HG03045 (cell line): ENCODE data around the gene OR6S1.
A peak's percentile ranks its signal among the peaks of the same experiment; 100 is the strongest.

Source experiments
- ATAC-seq: cut with Tn5 transposase; IDR thresholded peaks from one replicate; pipeline ENCODE4 v1.9.1; 2021; ENCODE audit warnings: mild to moderate bottlenecking, moderate library complexity; ENCODE audit not compliant: unreplicated experiment

The OR6S1 gene, protein sequence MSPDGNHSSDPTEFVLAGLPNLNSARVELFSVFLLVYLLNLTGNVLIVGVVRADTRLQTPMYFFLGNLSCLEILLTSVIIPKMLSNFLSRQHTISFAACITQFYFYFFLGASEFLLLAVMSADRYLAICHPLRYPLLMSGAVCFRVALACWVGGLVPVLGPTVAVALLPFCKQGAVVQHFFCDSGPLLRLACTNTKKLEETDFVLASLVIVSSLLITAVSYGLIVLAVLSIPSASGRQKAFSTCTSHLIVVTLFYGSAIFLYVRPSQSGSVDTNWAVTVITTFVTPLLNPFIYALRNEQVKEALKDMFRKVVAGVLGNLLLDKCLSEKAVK

DNA sequence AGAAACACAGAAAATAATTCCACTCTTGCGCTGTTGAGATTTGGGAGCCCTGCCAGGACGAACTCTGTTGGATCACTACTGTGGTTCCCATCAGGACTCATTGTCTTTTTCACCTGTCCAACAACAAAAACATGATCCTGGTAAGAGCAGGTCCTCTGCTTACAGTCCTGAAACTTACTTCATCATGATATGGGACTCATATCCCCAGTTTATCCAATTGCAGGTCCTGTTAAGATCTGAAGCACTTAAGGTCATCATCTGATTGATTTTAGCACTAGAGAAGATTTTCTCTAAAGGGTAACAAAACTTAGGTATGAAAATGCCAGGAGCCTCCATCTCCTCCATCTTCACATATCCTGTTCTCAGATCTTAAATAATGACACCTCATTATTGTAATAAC lies at the start of gene OR6S1:
Gene OR6S1 (minus strand): TSS at position 101 of the 400 bp plus-strand sequence. CDS start 0 bp downstream, at position 101.
- ATAC-seq = no peak

DNA sequence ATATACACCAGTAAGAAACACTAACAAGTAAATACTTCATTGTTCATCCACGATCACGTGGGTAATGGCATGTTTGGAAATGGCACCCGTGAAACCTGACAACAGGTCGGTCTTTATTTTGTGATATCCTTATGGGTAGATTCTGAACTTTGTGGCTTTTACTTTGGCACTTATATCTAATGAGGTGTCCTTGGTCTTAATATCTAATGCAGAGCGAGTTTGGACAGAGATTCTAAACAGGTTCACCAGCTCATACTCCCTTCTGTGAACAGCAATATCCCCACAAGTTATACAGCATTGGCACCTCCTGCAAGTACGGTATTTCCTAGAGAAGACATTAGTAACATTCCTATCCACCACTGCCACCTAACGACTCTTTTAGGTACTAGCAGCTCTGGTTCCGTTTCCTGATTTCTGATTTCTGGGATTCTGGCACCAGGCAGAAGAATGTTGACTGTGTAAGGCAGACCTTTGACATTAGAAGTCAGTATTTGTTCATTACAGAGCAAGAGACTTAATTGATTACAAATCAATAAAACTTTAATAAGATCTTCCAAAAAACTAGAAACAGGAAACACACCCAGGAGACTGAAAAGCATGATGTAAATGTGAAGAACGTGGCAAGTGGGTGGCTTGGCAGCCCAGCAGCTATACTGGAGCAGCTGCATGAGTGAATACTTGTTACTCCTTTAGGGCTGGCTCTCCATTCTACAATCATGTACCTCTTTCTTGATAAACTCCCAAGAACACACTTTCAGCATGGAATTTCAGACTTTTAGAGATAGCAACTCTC lies 49.6 kb upstream of the OR6S1 start:
- ATAC-seq = no peak

DNA sequence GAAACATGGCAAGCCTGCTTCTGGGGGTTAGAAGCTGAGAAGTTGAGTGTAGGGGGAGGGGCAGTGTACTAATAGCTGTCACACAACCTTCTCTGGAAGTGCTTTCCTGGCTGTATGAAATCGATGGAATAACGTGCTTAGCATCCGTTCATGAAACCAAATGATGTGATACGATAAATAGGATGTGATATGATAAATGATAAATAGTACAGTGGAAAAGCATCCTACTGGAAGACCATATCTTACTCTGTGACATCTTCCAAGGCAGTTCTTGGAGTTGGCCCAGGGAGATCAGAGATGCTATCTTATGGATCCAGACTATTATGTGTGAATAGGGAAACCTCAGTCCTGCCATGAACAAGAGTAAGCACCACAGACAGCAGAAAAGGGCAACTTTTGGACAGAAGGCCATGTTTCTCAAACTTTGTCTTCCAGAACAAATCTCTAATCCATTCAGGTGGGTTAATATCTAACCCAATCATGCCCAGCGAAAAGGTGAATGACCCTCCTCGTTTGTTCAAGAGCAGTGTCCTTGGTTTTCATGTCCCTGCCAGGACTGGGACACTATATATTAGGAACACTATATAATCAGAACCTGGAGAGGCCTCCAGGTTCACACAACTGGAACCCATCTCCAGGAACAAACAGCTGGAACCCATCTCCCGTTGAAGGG lies 46.8 kb upstream of the OR6S1 start, which contains the start of gene ANG:
Gene ANG (plus strand): TSS at position 598 of the 673 bp plus-strand sequence. CDS start 4,801 bp downstream, outside the sequence.
- no peak for ATAC-seq

DNA sequence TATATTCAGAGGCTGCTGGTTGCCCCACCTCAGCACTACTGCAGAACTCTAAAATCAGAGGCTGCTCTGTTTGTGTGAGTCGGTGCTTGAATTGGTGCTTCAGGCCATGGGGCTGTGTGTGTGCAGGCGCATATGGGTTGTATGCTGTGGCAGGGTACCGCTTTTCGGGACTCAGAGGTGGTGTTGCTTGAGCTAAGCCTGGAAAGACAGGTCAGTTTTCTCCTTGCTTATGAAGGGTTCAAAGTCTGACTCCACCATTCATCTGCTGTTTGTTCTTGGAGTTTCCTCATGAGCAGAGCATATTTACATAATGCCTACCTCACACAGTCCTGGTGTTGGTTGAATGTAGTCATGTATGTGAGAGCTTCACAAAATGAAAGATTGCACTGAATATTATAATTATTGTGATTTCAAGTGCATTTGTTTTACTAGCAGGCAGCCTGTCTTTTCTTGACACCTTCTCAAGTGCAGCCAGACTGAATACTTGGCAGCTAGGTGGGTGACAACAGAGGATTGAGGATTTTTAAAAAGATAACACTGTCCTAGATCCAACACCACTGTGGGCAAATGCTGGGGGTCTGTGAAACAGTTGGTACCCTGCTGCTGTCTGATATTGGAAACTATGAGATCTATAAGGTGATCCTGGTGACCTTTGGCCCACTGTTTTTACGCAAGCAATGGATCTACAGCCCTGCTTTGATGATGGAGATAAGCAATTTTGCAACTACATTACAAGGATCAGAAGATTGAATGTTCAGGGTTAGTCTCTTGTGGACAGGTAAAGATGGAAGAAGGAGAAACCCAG lies 46.1 kb upstream of the OR6S1 start:
- ATAC-seq = no peak

DNA sequence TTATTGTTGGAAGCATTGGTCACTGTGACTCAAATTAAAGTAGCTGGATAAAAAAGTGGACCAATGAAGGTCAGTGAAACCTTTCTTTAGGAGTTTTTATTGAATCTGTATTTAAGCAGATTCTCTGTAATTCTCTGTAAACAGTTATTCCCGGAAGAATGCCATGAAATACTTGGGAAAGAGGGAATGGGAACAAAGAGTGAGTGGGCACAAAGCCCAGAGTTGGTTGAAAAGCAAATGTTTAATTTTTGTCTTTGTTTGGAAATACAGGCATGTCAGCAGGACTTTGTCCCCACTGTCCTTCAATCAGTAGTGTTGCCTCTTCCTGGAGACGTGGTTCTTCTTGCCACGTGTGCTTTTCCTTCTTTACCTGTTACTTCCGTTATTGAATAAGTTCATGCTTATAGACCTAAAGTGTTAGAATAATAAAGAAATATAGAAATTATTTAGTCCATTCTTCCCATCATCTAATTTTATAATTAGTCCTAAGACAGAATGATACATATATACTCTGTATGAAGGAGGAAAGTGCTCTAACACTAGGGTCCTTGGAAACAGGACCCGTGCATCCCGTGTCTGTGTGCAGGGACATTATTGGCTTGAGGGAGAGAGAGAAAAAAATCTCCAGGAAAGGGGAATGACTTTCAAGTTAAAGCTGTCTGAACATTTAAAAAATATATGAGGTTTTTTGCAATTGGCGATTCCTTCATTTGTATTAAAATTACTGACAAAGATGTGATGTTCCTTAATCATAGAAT lies 45.1 kb upstream of the OR6S1 start:
- ATAC-seq = no peak

DNA sequence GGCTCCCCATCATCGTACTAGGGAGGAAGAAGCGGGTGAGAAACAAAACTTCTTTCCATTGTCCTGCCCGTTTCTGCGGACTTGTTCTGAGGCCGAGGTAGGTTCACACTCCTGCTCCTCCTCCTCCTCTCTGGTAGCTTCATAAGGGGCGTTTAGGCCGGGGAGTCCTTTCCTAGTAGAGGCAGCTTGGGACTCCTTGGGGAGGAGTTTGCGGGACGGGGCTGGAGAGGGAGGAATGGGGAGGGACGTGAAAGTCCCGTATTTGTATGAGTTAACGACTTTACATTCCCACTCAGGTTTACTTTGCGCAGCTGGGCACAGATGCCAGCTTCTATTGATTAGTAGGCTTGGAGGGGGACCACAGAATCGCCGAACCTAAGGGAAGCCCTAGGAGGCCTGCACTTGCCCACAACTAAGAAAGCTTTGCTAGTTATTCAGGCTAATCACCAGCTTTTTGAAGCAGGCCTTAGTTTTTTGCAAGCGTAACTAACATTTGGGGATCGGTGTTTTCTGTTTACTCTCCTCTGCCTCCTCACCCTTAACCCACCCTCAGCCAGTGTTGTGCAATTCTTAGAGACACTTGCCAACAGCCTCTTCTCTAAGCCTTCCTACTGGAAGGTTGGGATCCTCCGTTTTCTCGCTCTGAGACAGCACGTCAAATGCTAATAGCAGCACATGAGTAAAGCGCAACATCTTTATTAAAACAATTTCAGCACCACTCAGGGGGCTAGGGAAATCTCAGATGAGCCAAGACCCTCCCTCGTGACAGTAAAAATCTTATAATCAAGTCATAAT lies 43.4 kb upstream of the OR6S1 start:
- no peak for ATAC-seq

DNA sequence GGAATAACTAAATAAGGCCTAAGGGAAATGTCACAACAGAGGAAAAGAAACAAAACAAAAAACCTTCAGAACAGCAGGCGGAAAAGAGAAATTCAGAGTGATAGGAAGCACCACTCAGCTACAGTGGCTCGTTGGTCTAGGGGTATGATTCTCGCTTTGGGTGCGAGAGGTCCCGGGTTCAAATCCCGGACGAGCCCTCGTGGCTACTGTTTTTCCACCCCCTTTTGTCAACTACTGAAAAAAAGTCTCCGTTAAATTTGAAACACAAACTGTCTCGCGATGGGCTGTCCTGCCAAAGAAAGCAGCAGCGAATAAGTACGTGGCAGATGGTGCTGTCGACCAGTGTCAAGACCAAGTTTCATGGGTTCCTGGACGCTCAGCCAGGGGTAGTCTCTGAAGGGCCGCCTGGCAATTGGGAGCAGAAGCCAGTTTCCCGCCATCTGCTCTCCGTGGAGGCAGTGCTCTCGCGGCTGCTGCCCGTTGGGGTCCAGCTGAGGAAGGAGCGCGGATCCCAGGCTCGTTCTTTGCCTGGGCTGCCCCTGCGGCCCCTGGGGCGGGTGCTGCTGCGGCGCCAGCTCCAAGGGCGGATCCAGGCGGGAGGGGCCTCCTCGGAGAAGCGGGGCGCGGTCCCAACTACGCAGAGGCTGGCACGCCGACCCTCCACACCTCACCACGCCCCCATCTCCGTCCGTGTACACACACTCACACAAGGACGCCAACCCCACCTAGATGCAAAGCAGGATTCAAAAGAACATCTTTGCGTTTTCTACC lies 42.6 kb upstream of the OR6S1 start, which contains the start of gene RNASE4:
Gene RNASE4 (plus strand): TSS at position 670 of the 771 bp plus-strand sequence. CDS start 14,812 bp downstream, outside the sequence.
- ATAC-seq = peak; percentile 31

DNA sequence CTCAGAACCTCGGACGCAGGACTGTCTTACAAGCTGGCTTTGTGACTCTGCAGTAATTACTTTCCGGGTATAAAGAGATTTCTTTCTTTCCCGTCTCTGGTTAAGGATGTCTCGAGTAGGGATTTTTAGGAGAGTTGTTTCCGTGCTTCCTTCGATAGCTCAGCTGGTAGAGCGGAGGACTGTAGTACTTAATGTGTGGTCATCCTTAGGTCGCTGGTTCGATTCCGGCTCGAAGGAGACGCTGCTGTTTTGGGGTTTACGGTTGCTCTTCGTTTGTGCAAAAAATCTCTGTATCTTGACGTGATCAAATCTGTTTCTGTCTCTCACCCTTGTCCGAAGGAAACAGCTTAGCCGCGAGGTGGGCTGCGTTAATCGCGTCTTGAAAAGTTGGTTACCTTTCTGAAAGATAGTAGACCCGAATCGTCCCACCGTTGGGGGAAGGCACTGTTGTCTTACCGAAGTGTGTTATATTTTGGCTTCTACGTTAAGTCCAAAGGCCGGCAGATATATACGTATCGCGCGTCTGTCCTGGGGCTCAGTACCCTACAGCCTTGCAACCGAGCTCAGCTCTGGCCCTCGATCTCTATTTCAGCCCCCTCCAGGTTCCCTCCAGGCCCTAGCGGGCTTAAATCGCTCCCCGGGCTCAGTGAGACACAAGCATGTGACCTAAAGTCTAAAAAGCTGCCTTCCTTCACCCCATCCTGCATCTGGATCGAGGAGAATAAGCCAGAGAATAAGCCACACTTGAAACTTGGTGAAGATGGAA lies 41.8 kb upstream of the OR6S1 start:
- peak; percentile 21 for ATAC-seq

DNA sequence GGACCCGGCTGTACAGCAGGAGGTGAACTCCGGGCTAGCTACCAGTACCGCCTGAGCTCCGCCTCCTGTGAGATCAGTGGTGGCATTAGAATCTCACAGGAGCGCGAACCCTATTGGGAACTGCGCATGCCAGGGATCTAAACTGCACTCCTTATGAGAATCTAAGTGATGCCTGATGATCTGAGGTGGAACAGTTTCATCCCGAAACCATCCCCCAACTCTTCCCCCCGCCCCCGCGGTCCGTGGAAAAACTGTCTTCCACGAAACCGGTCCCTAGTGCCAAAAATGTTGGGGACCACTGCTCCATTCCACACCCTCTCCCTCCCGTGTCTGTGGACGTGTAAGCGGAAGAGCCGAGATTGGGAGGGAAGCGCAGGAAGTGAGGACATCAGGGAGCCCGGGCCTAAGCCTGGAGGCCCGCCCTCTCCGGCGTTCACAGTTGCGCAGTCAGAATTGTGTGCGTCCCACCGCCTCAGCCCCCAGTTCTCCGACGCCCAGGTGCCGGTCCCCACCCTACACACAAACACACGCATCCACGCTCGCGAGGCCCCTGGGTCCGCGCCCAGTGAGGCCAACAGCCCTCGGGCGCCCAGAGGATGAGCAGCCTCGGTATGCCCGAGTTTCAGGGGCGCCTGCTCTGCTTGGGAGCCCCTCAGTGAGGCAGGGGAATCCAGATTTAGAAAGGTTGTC lies 41.1 kb upstream of the OR6S1 start:
- ATAC-seq = peak; percentile 48

DNA sequence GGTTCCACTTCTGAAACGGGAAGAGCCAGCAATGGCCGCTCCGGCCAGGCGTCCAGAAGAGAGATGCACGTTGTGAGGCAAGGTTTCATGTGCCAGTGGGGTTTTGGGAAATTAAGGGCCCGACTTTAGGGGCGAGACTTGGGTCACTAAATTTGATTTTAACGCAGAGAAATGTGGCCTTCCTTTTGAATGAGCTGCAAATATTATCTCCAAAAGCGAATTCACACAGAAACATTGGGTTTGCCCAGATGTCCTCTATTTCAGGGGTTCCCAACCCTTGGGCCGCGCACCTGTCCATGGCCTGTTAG lies 40.6 kb upstream of the OR6S1 start:
- ATAC-seq = no peak

DNA sequence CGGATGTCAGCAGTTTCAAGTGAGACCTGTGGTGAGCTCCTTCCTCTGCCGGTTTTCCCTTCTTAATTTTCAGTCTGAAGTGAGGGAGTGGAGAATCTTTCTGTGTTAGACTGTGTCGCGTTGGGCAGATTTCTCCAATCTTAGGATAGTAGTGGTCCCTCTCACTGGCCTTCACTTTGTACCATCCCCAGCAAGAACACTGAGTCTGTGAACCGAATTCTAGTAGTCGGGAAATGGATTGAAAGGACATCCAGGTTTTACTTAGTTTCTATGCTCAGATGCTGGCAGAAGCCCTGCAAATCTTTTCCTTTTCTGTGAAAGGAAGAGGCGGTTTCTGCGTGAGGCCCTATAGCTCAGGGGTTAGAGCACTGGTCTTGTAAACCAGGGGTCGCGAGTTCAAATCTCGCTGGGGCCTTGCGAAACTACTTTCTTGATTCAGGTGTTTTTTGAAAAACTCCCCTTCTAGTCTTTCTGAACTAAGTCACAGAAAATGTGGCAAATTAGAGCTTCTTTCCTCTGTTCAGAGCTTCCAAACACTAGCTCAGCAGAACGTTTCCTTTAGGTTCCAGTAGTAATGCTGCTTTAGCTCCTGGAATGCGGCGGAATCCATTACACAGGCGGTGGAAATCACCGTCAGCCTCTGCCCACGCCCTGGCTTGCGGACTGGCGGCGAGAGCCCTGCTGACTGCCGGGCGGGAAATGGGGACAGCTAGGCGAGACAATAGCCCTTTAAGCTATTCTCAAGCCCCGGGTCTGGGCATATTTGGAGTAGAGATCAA lies 40.0 kb upstream of the OR6S1 start:
- no peak for ATAC-seq

DNA sequence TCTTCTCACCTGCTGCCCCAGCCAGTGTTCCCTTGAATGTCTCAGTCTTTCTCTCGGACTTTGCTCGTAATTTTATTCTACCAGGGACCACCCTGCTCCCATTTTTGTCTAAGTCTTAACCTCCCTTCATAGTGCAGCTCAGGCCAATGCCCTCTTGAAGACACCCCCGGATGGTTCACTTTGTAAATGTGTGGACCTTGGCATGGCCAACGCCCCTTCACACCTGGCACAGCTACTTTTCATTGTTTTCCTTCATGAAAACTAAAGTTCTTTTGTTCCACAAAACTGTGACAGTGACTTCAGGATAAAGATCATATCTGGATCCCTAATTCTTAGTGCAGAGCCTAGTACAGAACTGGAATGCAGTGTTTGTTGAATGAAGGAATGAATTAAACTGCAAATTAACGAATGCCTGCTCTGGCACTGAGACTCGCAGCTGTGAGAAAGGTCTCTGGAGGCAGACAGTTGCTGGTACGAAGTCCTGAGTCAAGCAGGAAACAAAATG lies 39.4 kb upstream of the OR6S1 start:
- ATAC-seq = no peak

DNA sequence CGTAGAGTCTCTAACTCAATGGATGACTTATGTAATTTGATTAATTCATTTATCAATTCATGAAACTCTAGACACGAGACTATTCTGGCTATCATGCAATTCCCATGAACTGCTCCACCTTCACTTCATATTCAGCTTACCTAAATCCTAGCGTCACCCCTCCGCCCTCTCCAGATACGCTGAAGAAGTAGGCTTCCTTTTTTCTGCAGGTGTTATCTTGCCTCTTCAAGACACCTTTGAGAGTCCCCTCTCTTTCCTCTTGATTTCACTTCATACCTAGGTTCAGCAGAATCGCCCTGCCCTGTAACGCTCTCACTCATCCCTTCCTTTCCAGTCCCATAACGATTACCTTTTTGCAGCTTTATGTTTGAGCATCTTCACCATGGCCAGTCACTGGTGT lies 38.9 kb upstream of the OR6S1 start:
- ATAC-seq = no peak

DNA sequence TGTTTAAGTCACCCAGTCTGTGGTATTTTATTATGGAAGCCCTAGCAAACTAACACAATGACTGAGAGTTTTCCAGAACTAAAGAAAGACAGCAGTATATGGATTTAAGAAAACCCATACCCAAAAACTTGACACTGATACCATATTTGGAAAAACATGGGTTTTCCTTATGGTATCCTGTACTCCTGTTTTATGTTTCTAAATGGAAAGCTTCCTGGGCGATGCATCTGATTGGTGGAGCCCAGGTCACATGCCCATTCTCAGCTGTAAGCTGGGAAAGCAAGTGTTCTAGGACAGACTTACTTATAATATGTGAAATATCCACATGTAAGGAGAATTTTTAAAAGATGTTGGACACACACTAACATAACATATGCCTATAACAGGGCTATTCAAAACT lies 38.4 kb upstream of the OR6S1 start:
- no peak for ATAC-seq

DNA sequence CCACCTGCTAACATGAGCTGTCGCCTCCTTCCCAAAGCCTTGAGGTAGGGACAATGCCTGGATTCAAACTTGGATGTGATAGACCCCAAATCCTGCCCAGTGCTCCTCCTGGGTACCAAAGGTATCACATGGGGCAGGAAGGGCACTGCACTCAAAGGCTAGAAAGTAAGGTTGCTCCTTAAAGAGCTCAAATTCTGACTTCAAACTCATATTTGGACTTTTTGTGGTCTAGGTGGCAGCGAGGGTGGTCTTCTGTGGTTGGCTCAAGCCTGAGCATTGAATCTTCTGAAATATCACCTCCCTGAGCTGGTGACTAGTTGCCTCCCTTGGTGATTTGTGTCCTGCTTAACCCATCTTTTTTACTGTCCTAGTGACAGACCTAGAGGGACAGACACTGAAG lies 34.6 kb upstream of the OR6S1 start:
- ATAC-seq = no peak

DNA sequence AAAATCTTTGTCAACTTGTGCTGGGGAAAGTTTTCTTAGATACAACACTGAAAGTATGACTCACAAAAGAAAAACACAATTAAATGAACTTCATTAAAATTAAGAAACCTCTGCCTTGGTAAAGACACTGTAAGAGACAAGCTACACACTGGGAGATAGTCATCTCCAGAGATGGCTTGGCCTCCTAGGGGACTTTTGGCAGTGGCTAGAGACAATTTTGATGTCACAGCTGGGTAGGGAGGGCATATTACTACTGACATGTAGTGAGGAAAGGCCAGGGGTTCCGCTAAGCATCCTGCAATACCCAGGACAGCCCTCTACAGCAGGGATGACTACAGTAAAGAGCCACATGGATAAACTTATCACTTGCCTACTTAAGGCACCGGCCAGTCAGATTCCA lies 34.2 kb upstream of the OR6S1 start:
- ATAC-seq = no peak
